Choroid plexus epithelial cell (primary cell): Measurements from ENCODE around the gene CACNA2D3.

ENCODE experiments used
- DNase-seq: peaks from one replicate; pipeline ENCODE4 v3.0.0-alpha.2; 2010; ENCODE audit warnings: low read depth
- H3K4me3 ChIP-seq: 2 replicates; pipeline ENCODE4 v1.5.1; 2011; ENCODE audit warnings: low read depth, mild to moderate bottlenecking, control low read depth, low read length, moderate library complexity
- TF ChIP-seq, protein P1 (sequence below): conservative IDR thresholded peaks from 2 replicates; pipeline ENCODE4 v1.5.1; 2011; ENCODE audit warnings: low read depth, mild to moderate bottlenecking, control low read depth, inconsistent platforms, low read length, moderate library complexity

CACNA2D3 gene

DNA sequence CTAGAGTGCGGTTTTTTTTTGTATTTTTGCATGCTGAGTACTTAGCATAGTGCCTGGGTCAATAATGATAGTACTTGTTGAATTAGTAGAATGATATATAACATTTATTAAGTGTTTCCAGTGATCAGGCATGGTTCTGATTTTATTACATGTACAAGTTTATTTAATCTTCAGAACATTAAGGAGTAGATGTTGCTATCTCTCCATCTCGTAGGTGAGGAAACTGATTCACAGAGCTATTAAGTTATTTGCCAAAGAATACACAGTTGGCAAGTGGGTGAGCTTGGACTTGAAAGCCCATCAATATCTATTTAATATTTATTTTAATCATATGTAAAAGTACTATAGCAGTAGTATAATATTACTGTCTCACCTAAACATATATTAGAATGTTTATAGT, 219.5 kb downstream of the CACNA2D3 start:
- H3K4me3 ChIP-seq = no peak overlapping the region
- TF ChIP-seq, protein P1, sequence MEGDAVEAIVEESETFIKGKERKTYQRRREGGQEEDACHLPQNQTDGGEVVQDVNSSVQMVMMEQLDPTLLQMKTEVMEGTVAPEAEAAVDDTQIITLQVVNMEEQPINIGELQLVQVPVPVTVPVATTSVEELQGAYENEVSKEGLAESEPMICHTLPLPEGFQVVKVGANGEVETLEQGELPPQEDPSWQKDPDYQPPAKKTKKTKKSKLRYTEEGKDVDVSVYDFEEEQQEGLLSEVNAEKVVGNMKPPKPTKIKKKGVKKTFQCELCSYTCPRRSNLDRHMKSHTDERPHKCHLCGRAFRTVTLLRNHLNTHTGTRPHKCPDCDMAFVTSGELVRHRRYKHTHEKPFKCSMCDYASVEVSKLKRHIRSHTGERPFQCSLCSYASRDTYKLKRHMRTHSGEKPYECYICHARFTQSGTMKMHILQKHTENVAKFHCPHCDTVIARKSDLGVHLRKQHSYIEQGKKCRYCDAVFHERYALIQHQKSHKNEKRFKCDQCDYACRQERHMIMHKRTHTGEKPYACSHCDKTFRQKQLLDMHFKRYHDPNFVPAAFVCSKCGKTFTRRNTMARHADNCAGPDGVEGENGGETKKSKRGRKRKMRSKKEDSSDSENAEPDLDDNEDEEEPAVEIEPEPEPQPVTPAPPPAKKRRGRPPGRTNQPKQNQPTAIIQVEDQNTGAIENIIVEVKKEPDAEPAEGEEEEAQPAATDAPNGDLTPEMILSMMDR = no peak
- no peak for DNase-seq

DNA sequence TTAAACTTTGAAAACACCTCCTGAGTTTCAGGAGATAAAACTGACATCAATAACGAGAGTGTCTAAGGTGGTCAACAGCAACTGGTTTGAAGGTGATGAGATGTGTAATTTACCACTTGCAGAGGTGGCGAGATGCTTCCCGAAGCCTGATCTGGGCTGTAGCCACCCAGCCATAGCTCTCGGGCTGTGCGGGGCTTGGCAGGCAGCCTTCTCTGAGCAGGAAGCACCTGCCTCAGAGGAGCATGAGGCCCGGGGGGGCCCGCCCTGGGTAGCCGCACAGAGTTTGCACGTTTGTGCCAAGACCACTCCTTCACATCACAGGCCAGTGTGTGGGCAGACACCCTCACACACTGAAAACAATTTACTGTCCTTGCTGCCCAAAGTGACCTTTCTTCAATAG, 220.3 kb downstream of the CACNA2D3 start:
- no peak for DNase-seq
- TF ChIP-seq, protein P1 = no peak
- H3K4me3 ChIP-seq = no peak overlapping the region

DNA sequence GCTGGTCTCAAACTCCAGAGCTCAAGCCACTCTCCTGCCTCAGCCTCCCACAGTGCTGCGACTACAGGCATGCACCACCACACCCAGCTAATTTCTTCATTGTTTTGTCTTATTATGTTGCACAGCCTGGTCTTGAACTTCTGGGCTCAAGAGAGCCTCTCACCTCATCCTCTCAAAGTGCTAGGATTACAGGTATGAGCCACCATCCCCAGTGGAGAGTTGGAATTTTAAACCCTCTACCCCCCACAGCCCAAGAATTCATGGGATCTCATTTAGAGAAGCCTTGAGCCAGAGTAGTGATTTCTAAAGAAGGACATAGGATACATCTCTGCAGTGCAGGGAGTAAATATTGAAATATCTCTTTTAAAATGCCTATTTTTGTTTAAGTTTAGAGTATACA, 221.1 kb downstream of the CACNA2D3 start:
- DNase-seq = no peak
- TF ChIP-seq, protein P1 = no peak
- no peak overlapping the region for H3K4me3 ChIP-seq

DNA sequence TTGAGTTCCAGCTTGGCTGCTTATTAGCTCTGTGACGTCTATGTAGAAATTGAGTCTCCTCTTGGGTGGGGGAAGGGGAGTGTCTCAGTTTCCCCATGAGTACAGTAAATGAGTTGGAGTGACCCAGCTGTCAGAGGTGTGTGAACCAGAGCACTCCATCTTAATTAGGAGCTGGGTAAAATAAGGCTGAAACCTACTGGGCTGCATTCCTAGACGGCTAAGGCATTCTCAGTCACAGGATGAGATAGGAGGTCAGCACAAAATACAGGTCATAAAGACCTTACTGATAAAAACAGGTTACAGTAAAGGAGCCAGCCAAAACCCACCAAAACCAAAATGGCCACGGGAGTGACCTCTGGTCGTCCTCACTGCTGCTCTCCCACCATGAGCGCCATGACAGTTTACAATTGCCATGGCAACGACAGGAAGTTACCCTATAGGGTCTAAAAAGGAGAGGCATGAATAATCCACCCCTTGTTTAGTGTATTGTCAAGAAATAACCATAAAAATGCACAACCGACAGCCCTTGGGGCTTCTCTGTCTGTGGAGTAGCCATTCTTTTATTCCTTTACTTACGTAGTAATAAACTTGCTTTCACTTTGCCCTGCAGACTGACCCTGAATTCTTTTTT, 222.4 kb downstream of the CACNA2D3 start:
- DNase-seq = no peak
- no peak overlapping the region for H3K4me3 ChIP-seq
- TF ChIP-seq, protein P1 = no peak

DNA sequence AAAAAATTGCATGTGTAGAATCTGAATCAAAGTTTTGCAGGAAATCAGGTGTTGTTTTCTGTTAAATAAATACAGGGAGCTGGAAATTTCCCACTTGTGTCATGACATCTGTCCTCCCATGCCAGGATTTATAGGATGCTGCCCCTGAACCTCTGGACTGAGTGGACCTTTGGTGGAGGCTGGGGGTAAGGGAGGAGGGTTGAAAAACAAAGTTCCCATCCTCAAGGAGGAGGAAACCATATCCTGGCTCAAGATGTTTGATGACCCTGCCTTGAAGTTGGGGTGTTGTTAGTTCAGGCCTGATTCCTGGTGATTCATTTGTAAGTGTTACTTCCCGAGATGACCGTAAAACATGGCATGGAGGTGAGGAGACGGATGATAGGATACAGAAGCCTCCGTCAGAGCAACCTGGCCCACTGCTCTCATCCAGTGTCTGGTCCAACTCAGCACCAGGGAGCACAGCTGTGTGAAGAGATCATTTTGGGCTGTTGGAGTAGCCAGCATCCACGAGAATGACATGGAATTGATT, 223.6 kb downstream of the CACNA2D3 start:
- no peak for DNase-seq
- TF ChIP-seq, protein P1 = no peak
- no peak overlapping the region for H3K4me3 ChIP-seq

DNA sequence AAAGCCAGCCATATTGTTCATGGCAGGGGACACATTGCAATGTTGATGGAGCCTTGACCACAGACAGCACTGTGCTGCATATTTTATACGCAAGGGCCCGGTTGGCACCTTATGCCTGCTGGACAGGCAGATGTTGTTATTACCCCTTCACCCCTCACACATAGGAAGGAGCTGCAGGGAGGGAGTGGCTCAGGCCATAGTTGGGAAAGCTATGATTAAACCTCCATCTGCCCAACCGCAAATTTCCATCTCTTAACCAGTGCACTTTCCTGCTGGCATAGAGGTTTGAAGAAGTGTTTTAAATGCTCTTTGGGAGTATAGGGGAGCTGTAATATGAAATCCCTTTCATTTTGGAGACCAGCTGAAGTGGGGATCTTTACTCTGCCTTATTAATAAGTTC, 224.7 kb downstream of the CACNA2D3 start:
- H3K4me3 ChIP-seq = no peak overlapping the region
- TF ChIP-seq, protein P1 = no peak
- DNase-seq = no peak

DNA sequence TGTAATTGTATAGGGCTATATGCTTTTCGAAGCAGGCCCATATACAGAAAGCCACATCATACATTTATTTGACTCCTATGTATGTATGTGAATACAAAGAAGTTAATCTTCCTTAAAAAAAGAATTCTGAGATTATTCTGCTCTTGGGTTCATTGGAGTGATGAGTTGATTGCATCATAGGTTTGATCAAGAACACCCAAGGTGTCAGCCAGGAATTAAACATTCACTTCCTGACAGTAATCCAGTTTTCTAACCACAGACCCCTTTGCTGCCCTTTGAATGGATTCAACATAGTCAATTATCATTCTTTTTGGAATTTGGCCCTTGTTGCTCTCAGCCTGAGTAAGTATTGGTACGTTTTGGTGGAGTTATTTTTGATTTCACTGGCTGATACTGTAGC, 225.6 kb downstream of the CACNA2D3 start:
- DNase-seq = no peak
- H3K4me3 ChIP-seq = no peak overlapping the region
- TF ChIP-seq, protein P1 = no peak
